ENCODE results near the gene NRF1.

The NRF1 gene

GRCh38 chr7:129773871-129774270, 162.4 kb downstream of the NRF1 start:
- H3K4me3 ChIP-seq (ENCODE audit: low read depth, low read length) = no peak overlapping the region
- DNase-seq (ENCODE audit: low read depth, low spot score) = no peak
- ChIA-PET CTCF (interaction anchor here (1.2 kb wide), 1 partner anchor 51 kb away, joined by 5 read pairs; no protein-coding TSS in a partner anchor), POLR2A (no interaction called here)
- TF ChIP-seq CTCF (IDR thresholded peaks at IDR 0.05; ENCODE audit: insufficient read depth, low read length, missing control alignments) = no peak

GRCh38 chr7:129774359-129774758, 162.8 kb downstream of the NRF1 start:
- TF ChIP-seq CTCF (IDR thresholded peaks at IDR 0.05; ENCODE audit: insufficient read depth, low read length, missing control alignments) = no peak
- ChIA-PET POLR2A (no interaction called here), CTCF (interaction anchor here (1.2 kb wide), 1 partner anchor 51 kb away, joined by 5 read pairs; no protein-coding TSS in a partner anchor)
- no peak for DNase-seq (ENCODE audit: low read depth, low spot score)
- H3K4me3 ChIP-seq (ENCODE audit: low read depth, low read length) = no peak overlapping the region

- CTCF ChIA-PET = interaction anchor here (1.2 kb wide), 1 partner anchor 50 kb away, joined by 5 read pairs; no protein-coding TSS in a partner anchor
- POLR2A ChIA-PET = no interaction called here
- TF ChIP-seq CTCF (IDR thresholded peaks at IDR 0.05; ENCODE audit: insufficient read depth, low read length, missing control alignments) = no peak
- H3K4me3 ChIP-seq (ENCODE audit: low read depth, low read length) = no peak overlapping the region
- DNase-seq (ENCODE audit: low read depth, low spot score) = no peak
Observed at GRCh38 chr7:129774871-129775694, 163.6 kb downstream of the NRF1 start.

GRCh38 chr7:129775695-129776361, 164.3 kb downstream of the NRF1 start:
- no peak for TF ChIP-seq CTCF (IDR thresholded peaks at IDR 0.05; ENCODE audit: insufficient read depth, low read length, missing control alignments)
- H3K4me3 ChIP-seq (ENCODE audit: low read depth, low read length) = no peak overlapping the region
- DNase-seq (ENCODE audit: low read depth, low spot score) = no peak
- POLR2A ChIA-PET = no interaction called here
- CTCF ChIA-PET = no interaction called here

GRCh38 chr7:129776362-129776722, 164.8 kb downstream of the NRF1 start:
- TF ChIP-seq CTCF (IDR thresholded peaks at IDR 0.05; ENCODE audit: insufficient read depth, low read length, missing control alignments) = no peak
- DNase-seq (ENCODE audit: low read depth, low spot score) = no peak
- ChIA-PET CTCF (no interaction called here), POLR2A (no interaction called here)
- H3K4me3 ChIP-seq (ENCODE audit: low read depth, low read length) = no peak overlapping the region

- ChIA-PET CTCF (interaction anchor here (1.3 kb wide), 1 partner anchor 9 kb away, joined by 4 read pairs; no protein-coding TSS in a partner anchor), POLR2A (no interaction called here)
- DNase-seq (ENCODE audit: low read depth, low spot score) = no peak
- no peak overlapping the region for H3K4me3 ChIP-seq (ENCODE audit: low read depth, low read length)
- TF ChIP-seq CTCF (IDR thresholded peaks at IDR 0.05; ENCODE audit: insufficient read depth, low read length, missing control alignments) = no peak
Observed at GRCh38 chr7:129777195-129777844, 165.8 kb downstream of the NRF1 start.

Data from AG04449 (cell line).